ENCODE measurements around the gene FGF22. TPM values are rescaled to one million over a fixed set of nuclear protein-coding genes. Genes with fewer than 3 reads are reported as not detected.

FGF22 gene
- total and polyA plus RNA-seq, 2 of the 4 experiments (the other 2 are of a cell fraction): 0.14 TPM; not detected in 1

DNA sequence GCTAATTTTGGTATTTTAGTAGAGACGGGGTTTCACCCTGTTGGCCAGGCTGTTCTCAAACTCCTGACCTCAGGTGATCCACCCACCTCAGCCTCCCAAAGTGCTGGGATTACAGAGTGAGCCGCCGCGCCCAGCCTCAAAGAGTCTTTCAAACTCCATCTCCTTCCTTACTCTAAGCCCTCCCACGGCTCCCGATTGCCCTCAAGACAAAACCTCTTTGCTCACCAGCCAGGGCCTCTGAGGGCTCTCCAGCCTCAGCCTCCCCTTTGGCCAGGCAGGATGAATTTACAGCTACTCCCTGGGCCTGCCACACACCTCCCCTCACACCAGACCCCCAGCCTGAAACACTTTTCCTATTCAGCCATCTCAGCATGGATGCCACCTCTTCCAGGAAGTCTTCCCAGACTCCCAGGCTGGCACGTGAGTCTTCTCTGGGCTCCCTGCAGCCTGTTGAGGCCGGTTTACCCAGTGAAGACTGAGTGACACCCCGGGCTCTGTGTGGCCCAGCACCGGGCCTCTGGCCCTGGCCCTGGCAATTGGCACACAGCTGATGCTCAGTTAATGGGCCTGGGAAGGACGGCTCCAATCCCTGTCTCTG is 48.0 kb downstream of the FGF22 start:
- no peak for DNase-seq
- Histone ChIP-seq H3K9me3 (ENCODE audit: control insufficient read depth, insufficient read depth, low read length) (no peaks in the 10 kb centered on the region), H3K36me3 (ENCODE audit: control insufficient read depth, insufficient read depth, low read length) (no peaks in the 10 kb centered on the region; the same call in 1 of the 2 replicates), H3K9me1 (ENCODE audit: insufficient read depth, low read length) (no peaks in the 10 kb centered on the region; the same call in 1 of the 2 replicates), H2AK9ac (replicated peaks; ENCODE audit: low read depth, low read length, poor library complexity) (no peak overlapping the region), H2BK20ac (ENCODE audit: low read depth, low read length) (0 out of 2 replicates have a peak overlapping the region, but pooled peaks have one; percentile 34), H4K8ac (ENCODE audit: low read depth in 2 of 2, low read length in 2 of 2) (peak overlapping the region in 1 of 2 experiments; percentile 40; a peak in 1 of 4 replicates), H3K79me1 (ENCODE audit: low read depth in 1 of 2, low read length in 2 of 2) (peaks cover 0 to 3% of the 10 kb centered on the region in 2 experiments; a peak in 1 of 4 replicates), H3K4me3 (ENCODE audit: insufficient read depth, low read depth, low read length) (no peak overlapping the region), H3K23ac (ENCODE audit: low read depth, low read length) (no peak overlapping the region), H4K91ac (ENCODE audit: insufficient read depth, low read depth, low read length) (no peak overlapping the region), H2AK5ac (ENCODE audit: low read depth, low read length) (peak overlapping the region; percentile 56; the same call in 1 of the 2 replicates), H4K5ac (ENCODE audit: low read depth, low read length) (no peak overlapping the region), H3K18ac (ENCODE audit: low read depth, low read length) (no peak overlapping the region; the same call in 1 of the 2 replicates), H3K4ac (ENCODE audit: low read depth, low read length) (0 out of 2 replicates have a peak overlapping the region, but pooled peaks have one; percentile 47), H2BK15ac (ENCODE audit: low read depth, low read length) (no peak overlapping the region), H3K56ac (ENCODE audit: extremely low read depth, insufficient read depth, low read length) (no peak overlapping the region), H3K4me1 (ENCODE audit: control insufficient read depth, insufficient read depth, low read length) (peaks cover 3% of the 10 kb centered on the region; the same call in 1 of the 2 replicates), H3K4me2 (ENCODE audit: low read depth, low read length) (no peak overlapping the region), H4K20me1 (ENCODE audit: insufficient read depth, low read length) (no peaks in the 10 kb centered on the region; the same call in 1 of the 2 replicates), H2BK5ac (ENCODE audit: low read depth, low read length, poor library complexity, severe bottlenecking) (no peak overlapping the region), H3K27me3 (ENCODE audit: control insufficient read depth, insufficient read depth, low read length) (no peaks in the 10 kb centered on the region), H3K14ac (replicated peaks; ENCODE audit: low read depth, low read length) (no peak overlapping the region), H3K9ac (ENCODE audit: low read depth, low read length) (no peak overlapping the region), H2BK120ac (ENCODE audit: low read depth, low read length) (no peak overlapping the region), H3K27ac (ENCODE audit: insufficient read depth, low read length) (no peak overlapping the region), H2AFZ (replicated peaks; ENCODE audit: low read length, poor library complexity) (peak overlapping the region; percentile 34)
- BruUV-seq (replicated peaks): no TSS peak
- in situ Hi-C loops (cut with MboI; ENCODE audit: low sequenced_read_pairs) (no loop called here), intact Hi-C loops (cut with micrococcal nuclease) (no loop called here), dilution Hi-C loops (cut with HindIII; ENCODE audit: low sequenced_read_pairs, unreplicated experiment) (no loop called here)
- WGBS, 2 experiments (ENCODE audit: extremely low coverage in 2 of 2, insufficient read length in 1 of 2): 84% methylated on average over 8 of the region's 11 CpGs; no CpG with 5 or more reads in 1 of the 2 experiments
- TF ChIP-seq RAD21 (IDR thresholded peaks at IDR 0.05; ENCODE audit: low read length) (no peak), RCOR1 (IDR thresholded peaks at IDR 0.05; ENCODE audit: insufficient replicate concordance, low read length) (no peak), MXI1 (IDR thresholded peaks at IDR 0.05; ENCODE audit: borderline replicate concordance, low read depth, low read length) (no peak), RFX5 (IDR thresholded peaks at IDR 0.05; ENCODE audit: low read depth, low read length) (no peak), MAZ (IDR thresholded peaks at IDR 0.05; ENCODE audit: borderline replicate concordance, low read depth, low read length) (no peak), POLR2A (IDR thresholded peaks at IDR 0.05; ENCODE audit: low read depth, low read length) (no peak), CHD1 (IDR thresholded peaks at IDR 0.05; ENCODE audit: low read depth, low read length) (no peak), BHLHE40 (IDR thresholded peaks at IDR 0.05; ENCODE audit: low read depth, low read length) (no peak), MAFK (IDR thresholded peaks at IDR 0.05; ENCODE audit: low read depth, low read length) (no peak)
- TF ChIP-seq, protein P1, sequence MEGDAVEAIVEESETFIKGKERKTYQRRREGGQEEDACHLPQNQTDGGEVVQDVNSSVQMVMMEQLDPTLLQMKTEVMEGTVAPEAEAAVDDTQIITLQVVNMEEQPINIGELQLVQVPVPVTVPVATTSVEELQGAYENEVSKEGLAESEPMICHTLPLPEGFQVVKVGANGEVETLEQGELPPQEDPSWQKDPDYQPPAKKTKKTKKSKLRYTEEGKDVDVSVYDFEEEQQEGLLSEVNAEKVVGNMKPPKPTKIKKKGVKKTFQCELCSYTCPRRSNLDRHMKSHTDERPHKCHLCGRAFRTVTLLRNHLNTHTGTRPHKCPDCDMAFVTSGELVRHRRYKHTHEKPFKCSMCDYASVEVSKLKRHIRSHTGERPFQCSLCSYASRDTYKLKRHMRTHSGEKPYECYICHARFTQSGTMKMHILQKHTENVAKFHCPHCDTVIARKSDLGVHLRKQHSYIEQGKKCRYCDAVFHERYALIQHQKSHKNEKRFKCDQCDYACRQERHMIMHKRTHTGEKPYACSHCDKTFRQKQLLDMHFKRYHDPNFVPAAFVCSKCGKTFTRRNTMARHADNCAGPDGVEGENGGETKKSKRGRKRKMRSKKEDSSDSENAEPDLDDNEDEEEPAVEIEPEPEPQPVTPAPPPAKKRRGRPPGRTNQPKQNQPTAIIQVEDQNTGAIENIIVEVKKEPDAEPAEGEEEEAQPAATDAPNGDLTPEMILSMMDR (conservative IDR thresholded peaks at IDR 0.05; ENCODE audit: low read depth, low read length): no peak
- TF ChIP-seq, protein P2, sequence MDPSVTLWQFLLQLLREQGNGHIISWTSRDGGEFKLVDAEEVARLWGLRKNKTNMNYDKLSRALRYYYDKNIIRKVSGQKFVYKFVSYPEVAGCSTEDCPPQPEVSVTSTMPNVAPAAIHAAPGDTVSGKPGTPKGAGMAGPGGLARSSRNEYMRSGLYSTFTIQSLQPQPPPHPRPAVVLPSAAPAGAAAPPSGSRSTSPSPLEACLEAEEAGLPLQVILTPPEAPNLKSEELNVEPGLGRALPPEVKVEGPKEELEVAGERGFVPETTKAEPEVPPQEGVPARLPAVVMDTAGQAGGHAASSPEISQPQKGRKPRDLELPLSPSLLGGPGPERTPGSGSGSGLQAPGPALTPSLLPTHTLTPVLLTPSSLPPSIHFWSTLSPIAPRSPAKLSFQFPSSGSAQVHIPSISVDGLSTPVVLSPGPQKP (IDR thresholded peaks at IDR 0.05; ENCODE audit: borderline replicate concordance, low read depth, low read length): no peak
- POLR2A ChIA-PET (ENCODE audit: unreplicated experiment): no interaction called here
- ATAC-seq (ENCODE audit: low read depth): peak; percentile 12; the same call in 1 of the 2 replicates
- CTCF ChIA-PET: no interaction called here

Measured in IMR-90 (cell line).